Measurements from ENCODE around the gene DOCK8.

- TF ChIP-seq CTCF (IDR thresholded peaks at IDR 0.05; ENCODE audit: insufficient read depth, low read depth, low read length) (no peak), EZH2 (IDR thresholded peaks at IDR 0.05; ENCODE audit: insufficient read depth, low read length) (no peak)
These were observed 235.4 kb downstream of the DOCK8 start for GRCh38 chr9:450057-450456.
